ENCODE measurements around the gene EPHA8.

The EPHA8 gene

GRCh38 chr1:22600817-22601605 is 37.7 kb downstream of the EPHA8 start:
- no peak for DNase-seq (ENCODE audit: extremely low spot score)
- TF ChIP-seq CTBP1 (IDR thresholded peaks at IDR 0.05; ENCODE audit: borderline replicate concordance), result no peak
- no peak for TF ChIP-seq L3MBTL2 (conservative IDR thresholded peaks at IDR 0.05)
- TF ChIP-seq SP1 (IDR thresholded peaks at IDR 0.05), result no peak
- TF ChIP-seq HDGF (IDR thresholded peaks at IDR 0.05; ENCODE audit: borderline replicate concordance), result no peak
- no peak for TF ChIP-seq ARNT (IDR thresholded peaks at IDR 0.05)
- TF ChIP-seq BHLHE40 (IDR thresholded peaks at IDR 0.05; ENCODE audit: borderline replicate concordance), result no peak
- no peak for TF ChIP-seq ZNF384 (IDR thresholded peaks at IDR 0.05)
- CTCF ChIA-PET, result no interaction called here
- POLR2A ChIA-PET, result interaction anchor here (0.6 kb wide), 1 partner anchor 88 kb away, joined by 3 read pairs; no protein-coding TSS in a partner anchor

GRCh38 chr1:22601610-22602009 is 38.3 kb downstream of the EPHA8 start:
- POLR2A ChIA-PET, result no interaction called here
- CTCF ChIA-PET, result no interaction called here
- TF ChIP-seq ARNT (IDR thresholded peaks at IDR 0.05) (no peak), NFRKB (IDR thresholded peaks at IDR 0.05) (no peak), FOXK2 (IDR thresholded peaks at IDR 0.05) (no peak), L3MBTL2 (conservative IDR thresholded peaks at IDR 0.05) (no peak), ZNF384 (IDR thresholded peaks at IDR 0.05) (no peak), LEF1 (IDR thresholded peaks at IDR 0.05; ENCODE audit: borderline replicate concordance) (no peak), FOXA1 (IDR thresholded peaks at IDR 0.05) (no peak), BHLHE40 (IDR thresholded peaks at IDR 0.05; ENCODE audit: borderline replicate concordance) (no peak)
- TF ChIP-seq, protein P1, sequence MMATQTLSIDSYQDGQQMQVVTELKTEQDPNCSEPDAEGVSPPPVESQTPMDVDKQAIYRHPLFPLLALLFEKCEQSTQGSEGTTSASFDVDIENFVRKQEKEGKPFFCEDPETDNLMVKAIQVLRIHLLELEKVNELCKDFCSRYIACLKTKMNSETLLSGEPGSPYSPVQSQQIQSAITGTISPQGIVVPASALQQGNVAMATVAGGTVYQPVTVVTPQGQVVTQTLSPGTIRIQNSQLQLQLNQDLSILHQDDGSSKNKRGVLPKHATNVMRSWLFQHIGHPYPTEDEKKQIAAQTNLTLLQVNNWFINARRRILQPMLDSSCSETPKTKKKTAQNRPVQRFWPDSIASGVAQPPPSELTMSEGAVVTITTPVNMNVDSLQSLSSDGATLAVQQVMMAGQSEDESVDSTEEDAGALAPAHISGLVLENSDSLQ (IDR thresholded peaks at IDR 0.05), result no peak

GRCh38 chr1:22602060-22602740 is 38.9 kb downstream of the EPHA8 start:
- TF ChIP-seq ARNT (IDR thresholded peaks at IDR 0.05), result no peak
- TF ChIP-seq FOXM1 (IDR thresholded peaks at IDR 0.05; ENCODE audit: borderline replicate concordance), result no peak
- TF ChIP-seq FOXA1 (IDR thresholded peaks at IDR 0.05), result no peak
- no peak for TF ChIP-seq SP1 (IDR thresholded peaks at IDR 0.05)
- TF ChIP-seq, protein P1 (IDR thresholded peaks at IDR 0.05), result no peak
- no peak for TF ChIP-seq SUZ12 (IDR thresholded peaks at IDR 0.05)
- no peak for TF ChIP-seq CTBP1 (IDR thresholded peaks at IDR 0.05; ENCODE audit: borderline replicate concordance)
- no peak for TF ChIP-seq LEF1 (IDR thresholded peaks at IDR 0.05; ENCODE audit: borderline replicate concordance)
- no peak for TF ChIP-seq ZNF384 (IDR thresholded peaks at IDR 0.05)
- TF ChIP-seq ELF4 (IDR thresholded peaks at IDR 0.05), result no peak
- no peak for TF ChIP-seq HDGF (IDR thresholded peaks at IDR 0.05; ENCODE audit: borderline replicate concordance)
- TF ChIP-seq NFRKB (IDR thresholded peaks at IDR 0.05), result no peak
- POLR2A ChIA-PET, result no interaction called here
- CTCF ChIA-PET, result no interaction called here
- DNase-seq (ENCODE audit: extremely low spot score), result no peak

More at GRCh38 chr1:22601610-22602009, 38.3 kb downstream of the EPHA8 start:
- no peak for DNase-seq (ENCODE audit: extremely low spot score)

GRCh38 chr1:22606161-22606560 is 42.9 kb downstream of the EPHA8 start:
- DNase-seq (ENCODE audit: extremely low spot score), result no peak
- CTCF ChIA-PET, result interaction anchor here (1.0 kb wide), 1 partner anchor 36 kb away, joined by 3 read pairs; no protein-coding TSS in a partner anchor
- TF ChIP-seq FOXA1 (IDR thresholded peaks at IDR 0.05) (no peak), L3MBTL2 (conservative IDR thresholded peaks at IDR 0.05) (no peak), HDGF (IDR thresholded peaks at IDR 0.05; ENCODE audit: borderline replicate concordance) (no peak), SP1 (IDR thresholded peaks at IDR 0.05) (no peak), ZNF384 (IDR thresholded peaks at IDR 0.05) (no peak)

DNA sequence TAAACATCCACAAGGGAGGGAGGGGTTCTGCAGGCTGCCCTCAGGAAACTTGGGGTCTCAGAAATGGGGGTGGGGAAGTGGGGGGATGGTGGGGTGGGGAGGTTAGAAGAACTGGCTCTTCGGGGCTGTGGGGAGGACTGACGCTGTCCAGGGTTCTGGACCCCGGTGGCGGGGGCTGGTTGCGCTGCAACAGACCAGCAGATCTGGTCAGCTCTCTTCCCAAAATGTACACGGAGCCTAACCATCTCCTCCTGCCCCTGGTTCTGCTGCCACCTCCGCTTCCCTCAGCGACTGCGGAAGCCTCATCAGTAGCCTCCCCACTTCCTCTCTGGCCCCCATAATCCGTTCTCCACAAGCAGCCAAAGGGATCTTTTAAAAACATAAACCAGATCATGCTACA is 43.9 kb downstream of the EPHA8 start:
- ChIA-PET CTCF (interaction anchor here (1.0 kb wide), 1 partner anchor 35 kb away, joined by 3 read pairs; no protein-coding TSS in a partner anchor), POLR2A (interaction anchor here (0.6 kb wide), 1 partner anchor 12 kb away, joined by 3 read pairs; no protein-coding TSS in a partner anchor)
- TF ChIP-seq ELF4 (IDR thresholded peaks at IDR 0.05) (no peak), CTBP1 (IDR thresholded peaks at IDR 0.05; ENCODE audit: borderline replicate concordance) (no peak), LEF1 (IDR thresholded peaks at IDR 0.05; ENCODE audit: borderline replicate concordance) (no peak), HDGF (IDR thresholded peaks at IDR 0.05; ENCODE audit: borderline replicate concordance) (no peak), SP1 (IDR thresholded peaks at IDR 0.05) (no peak), ARNT (IDR thresholded peaks at IDR 0.05) (no peak), ZNF384 (IDR thresholded peaks at IDR 0.05) (no peak), FOXA1 (IDR thresholded peaks at IDR 0.05) (no peak), NFRKB (IDR thresholded peaks at IDR 0.05) (no peak), FOXM1 (IDR thresholded peaks at IDR 0.05; ENCODE audit: borderline replicate concordance) (no peak), L3MBTL2 (conservative IDR thresholded peaks at IDR 0.05) (no peak), FOXK2 (IDR thresholded peaks at IDR 0.05) (no peak), BHLHE40 (IDR thresholded peaks at IDR 0.05; ENCODE audit: borderline replicate concordance) (no peak), TARDBP (IDR thresholded peaks at IDR 0.05) (no peak), SUZ12 (IDR thresholded peaks at IDR 0.05) (no peak)
- TF ChIP-seq, protein P1 (IDR thresholded peaks at IDR 0.05), result no peak
- DNase-seq (ENCODE audit: extremely low spot score), result peak; percentile 44

More at GRCh38 chr1:22606161-22606560, 42.9 kb downstream of the EPHA8 start:
- POLR2A ChIA-PET, result no interaction called here

GRCh38 chr1:22608361-22608760 is 45.1 kb downstream of the EPHA8 start:
- ChIA-PET POLR2A (no interaction called here), CTCF (no interaction called here)
- no peak for DNase-seq (ENCODE audit: extremely low spot score)
- TF ChIP-seq FOXA1 (IDR thresholded peaks at IDR 0.05) (no peak), ELF4 (IDR thresholded peaks at IDR 0.05) (no peak), NFRKB (IDR thresholded peaks at IDR 0.05) (no peak), FOXK2 (IDR thresholded peaks at IDR 0.05) (no peak), CTBP1 (IDR thresholded peaks at IDR 0.05; ENCODE audit: borderline replicate concordance) (no peak), FOXM1 (IDR thresholded peaks at IDR 0.05; ENCODE audit: borderline replicate concordance) (no peak), SUZ12 (IDR thresholded peaks at IDR 0.05) (no peak), SP1 (IDR thresholded peaks at IDR 0.05) (no peak), LEF1 (IDR thresholded peaks at IDR 0.05; ENCODE audit: borderline replicate concordance) (no peak), BHLHE40 (IDR thresholded peaks at IDR 0.05; ENCODE audit: borderline replicate concordance) (no peak), ARNT (IDR thresholded peaks at IDR 0.05) (no peak), HDGF (IDR thresholded peaks at IDR 0.05; ENCODE audit: borderline replicate concordance) (no peak)
